Measurements from ENCODE around the gene CCDC15. TPM values are rescaled to one million over a fixed set of nuclear protein-coding genes. Genes with fewer than 3 reads are reported as not detected.

Gene CCDC15
- total and polyA plus RNA-seq, 2 of the 4 experiments (the other 2 are of a cell fraction): 1.1 to 2.0 TPM

GRCh38 chr11:125072218-125072960 lies 118.4 kb downstream of the CCDC15 start:
- no TSS peak for BruUV-seq (replicated peaks)
- no peak for ATAC-seq (ENCODE audit: low read depth)
- H2AFZ ChIP-seq (replicated peaks; ENCODE audit: low read length, poor library complexity): no peak overlapping the region
- WGBS, 2 experiments (ENCODE audit: extremely low coverage in 2 of 2, insufficient read length in 1 of 2): 91% methylated on average over 5 of the region's 12 CpGs; no CpG with 5 or more reads in 1 of the 2 experiments
- H3K9ac ChIP-seq (ENCODE audit: low read depth, low read length): no peak overlapping the region
- H3K36me3 ChIP-seq (ENCODE audit: control insufficient read depth, insufficient read depth, low read length): no peaks in the 10 kb centered on the region
- H3K9me1 ChIP-seq (ENCODE audit: insufficient read depth, low read length): peaks cover 20% of the 10 kb centered on the region
- intact Hi-C loops (cut with micrococcal nuclease): no loop called here
- CTCF ChIA-PET: interaction anchor here (0.7 kb wide), 1 partner anchor 39 kb away, joined by 3 read pairs; no protein-coding TSS in a partner anchor
- no peaks in the 10 kb centered on the region; the same call in 1 of the 2 replicates for H3K27me3 ChIP-seq (ENCODE audit: control insufficient read depth, insufficient read depth, low read length)
- no peak overlapping the region for H3K14ac ChIP-seq (replicated peaks; ENCODE audit: low read depth, low read length)
- H3K56ac ChIP-seq (ENCODE audit: extremely low read depth, insufficient read depth, low read length): no peak overlapping the region
- no peaks in the 10 kb centered on the region for H4K20me1 ChIP-seq (ENCODE audit: insufficient read depth, low read length)
- no peak overlapping the region for H4K5ac ChIP-seq (ENCODE audit: low read depth, low read length)
- H4K91ac ChIP-seq (ENCODE audit: insufficient read depth, low read depth, low read length): no peak overlapping the region
- no peaks in the 10 kb centered on the region for H3K79me1 ChIP-seq (ENCODE audit: low read depth in 1 of 2, low read length in 2 of 2)
- H2AK5ac ChIP-seq (ENCODE audit: low read depth, low read length): no peak overlapping the region
- H3K4me1 ChIP-seq (ENCODE audit: control insufficient read depth, insufficient read depth, low read length): peaks cover 15% of the 10 kb centered on the region
- no peak overlapping the region for H2BK5ac ChIP-seq (ENCODE audit: low read depth, low read length, poor library complexity, severe bottlenecking)
- H2BK120ac ChIP-seq (ENCODE audit: low read depth, low read length): no peak overlapping the region
- no peak overlapping the region for H2AK9ac ChIP-seq (replicated peaks; ENCODE audit: low read depth, low read length, poor library complexity)
- DNase-seq: no peak
- dilution Hi-C loops (cut with HindIII; ENCODE audit: low sequenced_read_pairs, unreplicated experiment): no loop called here
- no peak for TF ChIP-seq SMC3 (IDR thresholded peaks at IDR 0.05; ENCODE audit: low read depth, low read length)
- no peak for TF ChIP-seq USF2 (IDR thresholded peaks at IDR 0.05; ENCODE audit: low read depth, low read length)
- no peak for TF ChIP-seq RCOR1 (IDR thresholded peaks at IDR 0.05; ENCODE audit: insufficient replicate concordance, low read length)
- no peak for TF ChIP-seq POLR2A (IDR thresholded peaks at IDR 0.05; ENCODE audit: low read depth, low read length)
- TF ChIP-seq CTCF (conservative IDR thresholded peaks at IDR 0.05; ENCODE audit: low read depth, low read length): no peak
- no peak for TF ChIP-seq RAD21 (IDR thresholded peaks at IDR 0.05; ENCODE audit: low read length)
- no peak for TF ChIP-seq CHD1 (IDR thresholded peaks at IDR 0.05; ENCODE audit: low read depth, low read length)
- no peak for TF ChIP-seq MAFK (IDR thresholded peaks at IDR 0.05; ENCODE audit: low read depth, low read length)
- TF ChIP-seq FOS (IDR thresholded peaks at IDR 0.05; ENCODE audit: low read depth, low read length): no peak
- no peak for TF ChIP-seq BHLHE40 (IDR thresholded peaks at IDR 0.05; ENCODE audit: low read depth, low read length)
- TF ChIP-seq ELK1 (IDR thresholded peaks at IDR 0.05; ENCODE audit: borderline replicate concordance, low read depth, low read length): no peak
- TF ChIP-seq RFX5 (IDR thresholded peaks at IDR 0.05; ENCODE audit: low read depth, low read length): no peak
- TF ChIP-seq MXI1 (IDR thresholded peaks at IDR 0.05; ENCODE audit: borderline replicate concordance, low read depth, low read length): no peak
- TF ChIP-seq CEBPB (IDR thresholded peaks at IDR 0.05; ENCODE audit: low read depth, low read length): no peak
- TF ChIP-seq MAZ (IDR thresholded peaks at IDR 0.05; ENCODE audit: borderline replicate concordance, low read depth, low read length): no peak
- no peak for TF ChIP-seq NFE2L2 (IDR thresholded peaks at IDR 0.05; ENCODE audit: low read depth, low read length)
- H3K27ac ChIP-seq (ENCODE audit: insufficient read depth, low read length): no peak overlapping the region
- no peaks in the 10 kb centered on the region for H3K9me3 ChIP-seq (ENCODE audit: control insufficient read depth, insufficient read depth, low read length)
- no peak overlapping the region for H3K23ac ChIP-seq (ENCODE audit: low read depth, low read length)
- in situ Hi-C loops (cut with MboI; ENCODE audit: low sequenced_read_pairs): no loop called here
- H3K18ac ChIP-seq (ENCODE audit: low read depth, low read length): no peak overlapping the region
- no peak overlapping the region for H3K4me2 ChIP-seq (ENCODE audit: low read depth, low read length)
- H3K4ac ChIP-seq (ENCODE audit: low read depth, low read length): no peak overlapping the region
- no peak overlapping the region for H2BK15ac ChIP-seq (ENCODE audit: low read depth, low read length)
- H4K8ac ChIP-seq (ENCODE audit: low read depth in 2 of 2, low read length in 2 of 2): no peak overlapping the region
- POLR2A ChIA-PET (ENCODE audit: unreplicated experiment): no interaction called here
- H3K4me3 ChIP-seq (ENCODE audit: insufficient read depth, low read depth, low read length): no peak overlapping the region
- H2BK20ac ChIP-seq (ENCODE audit: low read depth, low read length): no peak overlapping the region; the same call in 1 of the 2 replicates

Data from IMR-90 (cell line).